Measurements from ENCODE around the gene TMEM37.
A peak's percentile ranks its signal among the peaks of the same experiment; 100 is the strongest.

Gene TMEM37

DNA sequence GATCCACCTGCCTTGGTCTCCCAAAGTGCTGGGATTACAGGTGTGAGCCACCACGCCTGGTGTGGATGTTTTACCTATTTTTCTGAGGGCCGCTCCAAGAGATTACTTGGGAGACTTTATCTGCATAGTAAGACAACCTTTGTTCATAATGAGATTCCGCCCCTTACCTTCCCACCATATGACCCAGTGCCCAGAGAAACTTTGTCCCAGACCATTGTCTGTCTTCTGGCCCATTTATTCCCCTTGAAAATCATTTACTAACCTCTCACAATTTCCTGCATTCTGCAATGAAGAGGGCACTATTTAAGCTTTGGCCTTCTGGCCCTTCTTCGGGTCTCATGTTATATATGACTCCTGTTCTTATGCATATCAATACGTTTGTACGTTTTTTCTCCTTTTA is 13.7 kb upstream of the TMEM37 start:
- no peak for DNase-seq (ENCODE audit: low read depth, low spot score)

DNA sequence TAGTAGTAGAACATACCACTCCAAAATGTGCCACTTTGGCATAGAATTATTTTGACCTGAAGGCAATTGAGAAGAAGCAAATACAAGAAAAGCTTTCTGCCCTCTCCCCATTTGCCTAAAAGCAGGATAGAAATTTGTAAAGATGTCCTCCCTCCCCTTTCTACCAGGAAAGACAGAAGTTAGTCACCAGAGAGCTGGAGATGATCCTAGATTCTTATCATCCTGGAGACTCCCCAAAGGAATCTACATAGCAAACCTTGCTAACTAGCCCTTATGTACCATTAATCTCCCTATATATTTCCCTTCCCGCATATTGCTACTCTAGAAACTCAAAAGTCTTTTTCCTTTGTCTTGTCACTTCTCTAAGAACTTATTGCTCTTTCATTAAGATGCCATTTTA is 12.6 kb upstream of the TMEM37 start:
- DNase-seq (ENCODE audit: low read depth, low spot score), result no peak

GRCh38 chr2:119419803-119420508 is 11.7 kb upstream of the TMEM37 start:
- no peak for DNase-seq (ENCODE audit: low read depth, low spot score)

DNA sequence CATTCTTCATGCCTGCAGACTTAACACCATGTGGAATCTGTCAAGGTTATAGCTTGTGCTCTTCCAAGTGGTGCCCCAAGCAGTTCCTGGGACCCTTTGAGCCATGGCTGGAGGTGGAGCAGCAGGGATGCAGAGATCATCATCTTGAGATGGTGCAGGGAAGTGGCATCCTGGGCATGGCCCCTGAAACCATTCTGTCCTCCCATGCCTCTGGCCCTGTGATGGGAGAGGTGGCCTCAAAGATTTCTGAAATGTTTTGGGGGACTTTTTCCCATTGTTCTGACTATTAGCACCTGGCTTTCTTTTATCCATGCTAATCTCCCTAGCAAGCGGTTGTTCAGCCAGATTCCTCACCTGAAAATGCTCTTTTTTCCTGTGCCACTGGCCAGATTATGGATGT is 10.3 kb upstream of the TMEM37 start:
- DNase-seq (ENCODE audit: low read depth, low spot score), result no peak

- no peak for DNase-seq (ENCODE audit: low read depth, low spot score)
Measured at GRCh38 chr2:119421741-119422140, 9.9 kb upstream of the TMEM37 start.

DNA sequence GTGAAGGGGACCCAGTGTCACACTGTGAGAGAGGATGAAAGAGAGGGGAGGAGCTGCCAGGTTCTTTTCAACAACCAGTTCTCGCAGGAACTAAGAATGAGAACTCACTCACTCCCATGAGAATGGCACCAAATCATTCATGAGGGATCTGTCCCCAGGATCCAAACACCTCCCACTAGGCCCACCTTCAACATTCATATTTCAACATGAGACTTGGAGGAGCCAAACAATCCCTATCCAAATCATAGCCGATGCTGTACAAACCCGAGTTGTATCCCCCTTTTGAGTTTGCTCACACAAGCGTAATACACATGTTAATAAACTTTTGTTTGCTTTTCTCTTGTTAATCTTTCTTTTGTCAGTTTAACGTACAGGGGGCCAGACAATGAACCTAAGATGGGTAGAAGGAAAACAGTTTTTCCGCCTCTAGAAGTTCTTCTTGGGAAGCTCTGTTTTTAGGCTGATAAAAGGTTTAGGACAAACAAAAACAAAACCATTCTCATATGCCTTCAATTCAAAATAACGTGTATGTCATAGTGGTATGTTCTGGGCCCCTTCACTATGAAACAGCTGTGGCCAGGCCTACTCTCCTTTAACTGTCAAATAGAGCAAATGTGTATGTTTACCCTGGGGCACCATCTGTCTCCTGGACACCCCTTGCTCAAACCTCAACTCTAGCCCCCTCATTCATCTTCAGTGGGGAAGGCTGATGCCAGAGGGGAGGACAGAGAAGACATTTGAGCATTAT is 9.1 kb upstream of the TMEM37 start:
- DNase-seq (ENCODE audit: low read depth, low spot score), result no peak

- DNase-seq (ENCODE audit: low read depth, low spot score), result no peak
Measured at GRCh38 chr2:119423108-119423444, 8.6 kb upstream of the TMEM37 start.

DNA sequence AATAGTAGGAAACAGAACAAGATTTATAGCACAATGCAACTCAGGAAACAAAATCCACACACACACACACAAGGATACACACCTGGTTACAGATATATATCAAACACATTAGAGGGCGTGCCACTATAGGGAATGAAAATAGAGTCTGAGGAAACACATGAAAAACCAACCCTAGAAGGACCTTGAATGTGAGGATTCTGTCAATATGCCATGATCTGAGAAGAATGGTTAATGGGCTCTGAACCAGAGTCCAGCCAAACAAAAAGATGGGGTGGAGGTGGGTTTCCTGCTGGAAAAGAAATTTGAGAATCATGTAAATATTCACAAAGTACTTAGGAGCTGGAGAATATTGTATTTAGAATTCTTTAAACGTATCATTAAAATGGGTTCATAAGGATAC is 7.8 kb upstream of the TMEM37 start:
- DNase-seq (ENCODE audit: low read depth, low spot score), result no peak

GRCh38 chr2:119424284-119425118 is 7.2 kb upstream of the TMEM37 start:
- no peak for DNase-seq (ENCODE audit: low read depth, low spot score)

GRCh38 chr2:119425119-119425405 is 6.6 kb upstream of the TMEM37 start:
- no peak for DNase-seq (ENCODE audit: low read depth, low spot score)

DNA sequence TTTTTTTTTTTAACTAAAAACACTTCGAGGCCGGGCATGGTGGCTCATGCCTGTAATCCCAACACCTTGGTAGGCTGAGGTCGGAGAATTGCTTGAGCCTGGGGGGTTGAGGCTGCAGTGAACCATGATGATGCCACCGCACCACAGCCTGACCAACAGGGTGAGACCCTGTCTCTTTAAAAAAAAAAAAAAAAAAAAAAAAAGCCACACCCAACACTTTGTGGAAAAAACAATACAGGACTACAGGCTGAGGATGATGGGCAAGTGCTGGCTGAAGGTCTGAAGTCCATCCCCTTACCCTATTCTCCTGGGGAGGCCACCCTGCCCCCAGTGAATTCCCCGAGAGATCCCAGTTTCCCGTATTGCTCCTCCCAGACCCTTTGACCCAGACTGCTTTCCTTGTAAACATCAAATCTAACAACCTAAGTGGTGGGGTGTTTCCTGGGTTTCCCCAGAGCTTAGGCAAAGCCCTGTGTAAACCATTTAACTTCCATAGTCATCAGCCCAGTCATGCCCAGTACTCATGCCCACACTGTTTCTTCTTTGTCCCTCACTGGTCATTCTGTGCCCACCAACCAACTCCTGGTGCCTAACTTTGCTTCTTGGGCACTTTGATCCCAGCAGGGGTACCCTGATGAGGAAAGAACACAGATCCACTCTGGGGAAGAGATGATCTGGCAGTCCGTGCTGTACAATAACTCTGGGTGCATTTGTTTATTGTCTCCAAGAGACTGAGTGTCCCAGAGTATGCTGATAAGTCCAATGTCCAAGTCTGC is 5.8 kb upstream of the TMEM37 start:
- DNase-seq (ENCODE audit: low read depth, low spot score), result no peak

DNA sequence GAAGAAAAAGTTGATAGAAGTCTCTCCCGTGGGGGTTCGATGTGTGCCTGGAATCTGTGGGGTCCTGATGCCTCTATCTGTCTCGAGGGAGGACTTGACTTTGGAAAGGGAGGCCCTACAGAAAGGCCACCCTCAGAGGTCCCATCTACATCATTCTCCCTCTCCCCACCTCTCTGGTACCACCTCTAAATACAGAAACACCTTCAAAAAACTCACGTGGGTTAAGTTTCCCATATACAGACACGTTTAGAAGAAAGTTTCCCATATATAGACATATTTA is 5.3 kb upstream of the TMEM37 start:
- DNase-seq (ENCODE audit: low read depth, low spot score), result no peak

DNA sequence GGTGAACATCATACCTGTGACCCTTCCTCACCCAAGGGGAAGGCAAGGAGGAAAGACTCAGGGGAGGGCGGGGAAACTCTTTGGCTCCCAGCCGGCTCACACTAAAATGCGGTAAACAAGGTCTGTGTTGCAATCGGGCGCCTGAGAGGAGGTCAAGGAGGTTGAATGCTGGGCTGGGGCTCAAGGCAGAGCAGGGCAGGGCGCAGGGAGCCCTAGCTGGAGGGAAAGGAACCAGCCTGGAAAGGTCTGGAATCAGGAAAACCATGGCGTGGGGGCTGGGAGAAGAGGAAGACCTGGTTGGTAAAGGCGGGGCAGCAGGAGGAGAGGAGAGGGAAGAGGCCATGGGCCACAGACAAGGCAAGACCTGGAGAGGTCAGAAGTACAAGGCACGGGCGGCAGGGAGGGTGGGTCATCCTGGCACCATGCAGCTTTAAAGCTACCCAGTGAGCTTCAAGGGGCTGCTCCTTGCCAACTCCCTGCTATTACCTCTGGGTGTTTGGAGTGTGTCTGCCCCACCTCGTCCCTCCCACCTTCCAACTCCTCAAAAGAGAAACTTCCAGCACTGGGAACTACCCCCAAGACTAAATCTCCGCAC is 4.8 kb upstream of the TMEM37 start:
- DNase-seq (ENCODE audit: low read depth, low spot score), result no peak

GRCh38 chr2:119427756-119428155 is 3.9 kb upstream of the TMEM37 start:
- no peak for DNase-seq (ENCODE audit: low read depth, low spot score)

- DNase-seq (ENCODE audit: low read depth, low spot score), result no peak
Measured at GRCh38 chr2:119428488-119429224, 3.0 kb upstream of the TMEM37 start.

- DNase-seq (ENCODE audit: low read depth, low spot score), result no peak
Measured at GRCh38 chr2:119429225-119429981, 2.3 kb upstream of the TMEM37 start.

GRCh38 chr2:119430023-119430498 is 1.6 kb upstream of the TMEM37 start:
- no peak for DNase-seq (ENCODE audit: low read depth, low spot score)

GRCh38 chr2:119431976-119432850 is 559 bp downstream of the TMEM37 start:
- DNase-seq (ENCODE audit: low read depth, low spot score), result peak; percentile 25

GRCh38 chr2:119432851-119433522 is 1.3 kb downstream of the TMEM37 start:
- DNase-seq (ENCODE audit: low read depth, low spot score), result no peak
